H1 (cell line): ENCODE data around the gene TOB1.

ENCODE experiments used
- ASH2L ChIP-seq: fragments of 200-600, 300-600 bp; sonication (generic); IDR thresholded peaks from one replicate; pipeline ENCODE4 v1.7.1; 2017; ENCODE audit warnings: low read length
- CTCF ChIP-seq, 3 experiments: IDR thresholded peaks; 1 replicate in 2 of 3; 2 replicates in 1 of 3; pipeline versions ENCODE4 v1.5.1 to v1.6.1; 2011; ENCODE audit warnings: low read length in 3 of 3, mild to moderate bottlenecking in 3 of 3, inconsistent platforms in 2 of 3, low read depth in 1 of 3, moderate library complexity in 1 of 3; ENCODE audit not compliant: insufficient read depth in 1 of 3; ENCODE audit errors: control extremely low read depth in 1 of 3
- E2F6 ChIP-seq: IDR thresholded peaks from 2 replicates; pipeline ENCODE4 v1.6.1; 2012; ENCODE audit warnings: inconsistent platforms
- HDAC2 ChIP-seq, 2 experiments: fragments of 300-600 bp in 1 of 2; sonication (generic) in 1 of 2; IDR thresholded peaks; 2 replicates each; pipeline ENCODE4 v1.6.1; 2011 to 2012; ENCODE audit warnings: low read depth in 2 of 2, low read length in 2 of 2, mild to moderate bottlenecking in 2 of 2, moderate library complexity in 2 of 2, borderline replicate concordance in 1 of 2, inconsistent platforms in 1 of 2
- JUND ChIP-seq: IDR thresholded peaks from 2 replicates; pipeline ENCODE4 v1.6.1; 2011; ENCODE audit warnings: mild to moderate bottlenecking, improper control_type of control experiment, low read length
- POLR2A ChIP-seq, 2 experiments: IDR thresholded peaks; 1 replicate in 1 of 2; 2 replicates in 1 of 2; pipeline ENCODE4 v1.6.1; 2011; ENCODE audit warnings: low read depth in 2 of 2, low read length in 2 of 2, mild to moderate bottlenecking in 2 of 2; ENCODE audit errors: control extremely low read depth in 1 of 2
- POLR2AphosphoS5 ChIP-seq: IDR thresholded peaks from 2 replicates; pipeline ENCODE4 v1.6.1; 2011; ENCODE audit warnings: low read depth, low read length
- SIX5 ChIP-seq: IDR thresholded peaks from 2 replicates; pipeline ENCODE4 v1.6.1; 2011; ENCODE audit warnings: mild to moderate bottlenecking, low read depth, low read length

- TF ChIP-seq CTCF (IDR thresholded peaks at IDR 0.05; ENCODE audit: control extremely low read depth in 1 of 3, insufficient read depth in 1 of 3, low read depth in 1 of 3, low read length in 3 of 3) (no peak), SIX5 (no peak), ASH2L (peak; percentile 8), POLR2A (IDR thresholded peaks at IDR 0.05; ENCODE audit: control extremely low read depth in 1 of 2, low read depth in 2 of 2, low read length in 2 of 2) (no peak; a peak in 1 of 3 replicates), JUND (no peak), E2F6 (no peak), HDAC2 (IDR thresholded peaks at IDR 0.05; ENCODE audit: borderline replicate concordance in 1 of 2, low read depth in 2 of 2, low read length in 2 of 2) (no peak), POLR2AphosphoS5 (peak; percentile 38; the same call in 1 of the 2 replicates)
Observed at GRCh38 chr17:50866950-50867362, 802 bp upstream of the TOB1 start.
